Body of pancreas (tissue), 4 donors: ENCODE measurements around the gene MAML2.

ENCODE experiments used
- POLR2A ChIP-seq, 3 donors: fragments of 450-650 bp; IDR thresholded peaks; one replicate each; pipeline ENCODE4 v1.6.1; 2016; ENCODE audit warnings: antibody characterized with exemption in 3 of 3, mild to moderate bottlenecking in 2 of 3
- TF ChIP-seq, protein P1 (sequence below), 7 experiments: fragments of 450-650 bp in 4 of 7; fragments of 200-600 bp in 3 of 7; sonication (generic) in 3 of 7; IDR thresholded peaks; one replicate each; pipeline ENCODE4 v1.5.1; 2016 to 2019; ENCODE audit warnings: antibody characterized with exemption in 7 of 7

DNA sequence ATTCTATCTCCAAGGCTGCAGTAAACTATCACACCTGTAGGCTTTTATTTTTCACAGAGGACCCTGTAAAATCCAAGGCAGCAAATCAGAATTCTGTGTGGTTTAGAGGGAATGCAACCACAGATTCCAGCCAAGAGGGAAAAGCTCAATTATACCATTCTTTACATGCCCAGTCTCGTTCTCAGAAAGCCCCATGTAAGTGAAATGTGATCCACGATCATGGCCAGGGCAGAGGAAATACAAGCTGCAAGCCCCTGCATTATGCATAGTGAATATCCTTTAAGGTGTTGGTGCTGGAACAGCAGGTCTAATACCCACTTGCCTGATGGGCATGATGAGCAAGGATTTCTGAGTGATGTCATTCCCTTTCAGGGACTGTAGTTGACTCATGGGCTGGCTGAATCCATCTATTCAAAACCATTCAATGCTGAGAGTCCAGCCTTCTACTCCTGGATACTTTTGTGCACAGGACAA is 220.4 kb downstream of the MAML2 start:
- TF ChIP-seq, protein P1, sequence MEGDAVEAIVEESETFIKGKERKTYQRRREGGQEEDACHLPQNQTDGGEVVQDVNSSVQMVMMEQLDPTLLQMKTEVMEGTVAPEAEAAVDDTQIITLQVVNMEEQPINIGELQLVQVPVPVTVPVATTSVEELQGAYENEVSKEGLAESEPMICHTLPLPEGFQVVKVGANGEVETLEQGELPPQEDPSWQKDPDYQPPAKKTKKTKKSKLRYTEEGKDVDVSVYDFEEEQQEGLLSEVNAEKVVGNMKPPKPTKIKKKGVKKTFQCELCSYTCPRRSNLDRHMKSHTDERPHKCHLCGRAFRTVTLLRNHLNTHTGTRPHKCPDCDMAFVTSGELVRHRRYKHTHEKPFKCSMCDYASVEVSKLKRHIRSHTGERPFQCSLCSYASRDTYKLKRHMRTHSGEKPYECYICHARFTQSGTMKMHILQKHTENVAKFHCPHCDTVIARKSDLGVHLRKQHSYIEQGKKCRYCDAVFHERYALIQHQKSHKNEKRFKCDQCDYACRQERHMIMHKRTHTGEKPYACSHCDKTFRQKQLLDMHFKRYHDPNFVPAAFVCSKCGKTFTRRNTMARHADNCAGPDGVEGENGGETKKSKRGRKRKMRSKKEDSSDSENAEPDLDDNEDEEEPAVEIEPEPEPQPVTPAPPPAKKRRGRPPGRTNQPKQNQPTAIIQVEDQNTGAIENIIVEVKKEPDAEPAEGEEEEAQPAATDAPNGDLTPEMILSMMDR (IDR thresholded peaks at IDR 0.05), result no peak
- no peak for TF ChIP-seq POLR2A (IDR thresholded peaks at IDR 0.05)
